Liver (tissue), 9 donors: Measurements from ENCODE around the gene PDCD10. TPM values are rescaled to one million over a fixed set of nuclear protein-coding genes. Genes with fewer than 3 reads are reported as not detected.

ENCODE experiments used
- DNase-seq: peaks from one replicate; pipeline ENCODE4 v3.0.0-alpha.2; 2017; ENCODE audit warnings: low spot score
- H3K27ac ChIP-seq, 2 donors: one replicate each; pipeline ENCODE4 v1.7.0; 2013; ENCODE audit warnings: inconsistent platforms in 2 of 2, low read length in 2 of 2, control low read depth in 1 of 2, low read depth in 1 of 2, mild to moderate bottlenecking in 1 of 2
- H3K27me3 ChIP-seq, 4 donors: one replicate each; pipeline versions ENCODE4 v1.6.1 to v1.7.0; 2013; ENCODE audit warnings: low read length in 3 of 4, inconsistent platforms in 1 of 4, mild to moderate bottlenecking in 1 of 4, moderate library complexity in 1 of 4; ENCODE audit not compliant: control insufficient read depth in 4 of 4, insufficient read depth in 4 of 4
- H3K36me3 ChIP-seq, 4 donors: one replicate each; pipeline versions ENCODE4 v1.6.1 to v1.7.0; 2013; ENCODE audit warnings: low read length in 3 of 4, mild to moderate bottlenecking in 3 of 4, low read depth in 1 of 4, moderate library complexity in 1 of 4; ENCODE audit not compliant: control insufficient read depth in 4 of 4, insufficient read depth in 3 of 4
- H3K4me1 ChIP-seq, 4 donors: one replicate each; pipeline versions ENCODE4 v1.6.1 to v1.7.0; 2013; ENCODE audit warnings: low read length in 3 of 4, mild to moderate bottlenecking in 3 of 4, moderate library complexity in 1 of 4; ENCODE audit not compliant: control insufficient read depth in 4 of 4, insufficient read depth in 4 of 4
- H3K4me3 ChIP-seq, 3 donors: one replicate each; pipeline versions ENCODE4 v1.6.1 to v1.7.0; 2013; ENCODE audit warnings: low read length in 3 of 3, control low read depth in 1 of 3, low read depth in 1 of 3, mild to moderate bottlenecking in 1 of 3
- H3K9ac ChIP-seq, 2 donors: one replicate each; pipeline ENCODE4 v1.7.0; 2013; ENCODE audit warnings: low read length in 2 of 2, mild to moderate bottlenecking in 2 of 2, moderate library complexity in 2 of 2, control low read depth in 1 of 2, low read depth in 1 of 2
- H3K9me3 ChIP-seq, 4 donors: one replicate each; pipeline versions ENCODE4 v1.6.1 to v1.7.0; 2013; ENCODE audit warnings: low read length in 3 of 4; ENCODE audit not compliant: control insufficient read depth in 4 of 4
- FOXA1 ChIP-seq: IDR thresholded peaks from 2 replicates; pipeline ENCODE4 v1.6.1; 2016; ENCODE audit warnings: antibody characterized with exemption
- FOXA2 ChIP-seq: IDR thresholded peaks from 2 replicates; pipeline ENCODE4 v1.6.1; 2016; ENCODE audit warnings: antibody characterized with exemption
- HNF4A ChIP-seq, 2 donors: conservative IDR thresholded peaks; 2 replicates each; pipeline ENCODE4 v1.6.1; 2016; ENCODE audit warnings: antibody characterized with exemption in 2 of 2, mild to moderate bottlenecking in 2 of 2
- JUND ChIP-seq, 2 donors: IDR thresholded peaks; 2 replicates each; pipeline ENCODE4 v1.6.1; 2016; ENCODE audit warnings: antibody characterized with exemption in 2 of 2
- NR2F2 ChIP-seq: IDR thresholded peaks from 2 replicates; pipeline ENCODE4 v1.6.1; 2016; ENCODE audit warnings: antibody characterized with exemption
- RAD21 ChIP-seq, 2 donors: IDR thresholded peaks; 2 replicates each; pipeline ENCODE4 v1.6.1; 2016; ENCODE audit warnings: antibody characterized with exemption in 2 of 2, mild to moderate bottlenecking in 2 of 2
- RXRA ChIP-seq, 2 donors: IDR thresholded peaks; 2 replicates each; pipeline ENCODE4 v1.6.1; 2017 to 2018; ENCODE audit warnings: antibody characterized with exemption in 2 of 2, mild to moderate bottlenecking in 1 of 2
- SP1 ChIP-seq: IDR thresholded peaks from 2 replicates; pipeline ENCODE4 v1.6.1; 2018; ENCODE audit warnings: antibody characterized with exemption, mild to moderate bottlenecking
- TAF1 ChIP-seq: conservative IDR thresholded peaks from 2 replicates; pipeline ENCODE4 v1.6.1; 2016; ENCODE audit warnings: antibody characterized with exemption, mild to moderate bottlenecking
- WGBS: extraction: QIAGEN DNeasy Blood & Tissue Kit; methylation state at CpG from one replicate; pipeline ENCODE4 v1.1.7; 2013; 5-methylcytosine and 5-hydroxymethylcytosine counted together
- polyA plus RNA-seq, 2 donors: library from polyadenylated mRNA; stranded (reverse) in 1 of 2; unstranded in 1 of 2; fragments of 200-250 nt in 1 of 2; fragments of >200 nt in 1 of 2; fragmentation: Nextera tagmentation in 1 of 2; extraction: Ambion mirVana in 1 of 2; gene quantifications; one replicate each; pipeline versions ENCODE4 v1.2.1 to v1.2.3, GENCODE V29; 2013 to 2015
- total RNA-seq, 2 donors: library from RNA; depleted of rRNA; stranded (reverse); fragments of >200 nt; gene quantifications; one replicate each; pipeline ENCODE4 v1.2.3, GENCODE V29; 2014
- TF ChIP-seq, protein P1 (sequence below): IDR thresholded peaks from 2 replicates; pipeline ENCODE4 v1.6.1; 2016; ENCODE audit warnings: antibody characterized with exemption, mild to moderate bottlenecking
- TF ChIP-seq, protein P2 (sequence below): IDR thresholded peaks from 2 replicates; pipeline ENCODE4 v1.6.1; 2016; ENCODE audit warnings: antibody characterized with exemption
- TF ChIP-seq, protein P3 (sequence below): fragments of 150-350 bp; IDR thresholded peaks from 2 replicates; pipeline ENCODE4 v1.5.1; 2017; ENCODE audit warnings: improper control_type of control experiment, low read depth, low read length; ENCODE audit not compliant: missing input control
- TF ChIP-seq, protein P4 (sequence below): IDR thresholded peaks from 2 replicates; pipeline ENCODE4 v1.6.1; 2016; ENCODE audit warnings: antibody characterized with exemption
- TF ChIP-seq, protein P5 (sequence below): IDR thresholded peaks from 2 replicates; pipeline ENCODE4 v1.6.1; 2016; ENCODE audit warnings: antibody characterized with exemption
- donor health status: healthy.
- donor health status: healthy.
- donor health status: healthy.
- donor health status: healthy.
- donor health status: healthy.

The PDCD10 gene
- total and polyA plus RNA-seq, 4 donors = 17.5 to 84.0 (median 22.5) TPM

DNA sequence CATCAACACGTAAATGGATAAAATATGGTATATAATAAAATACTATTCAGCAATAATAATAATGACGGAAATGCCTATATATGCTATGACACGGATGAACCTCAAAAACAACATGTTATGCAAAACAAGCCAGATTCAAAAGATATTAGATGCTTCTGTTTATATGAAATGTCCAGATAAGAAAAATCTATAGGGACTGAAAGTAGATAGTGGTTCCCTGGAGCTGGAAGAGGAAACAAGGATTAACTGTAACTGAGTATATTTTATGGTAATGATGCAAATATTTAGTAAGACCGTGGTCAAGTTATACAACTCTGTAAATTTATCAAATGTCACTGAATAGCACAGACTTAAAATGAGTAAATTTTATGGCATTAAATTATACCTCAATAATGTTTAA is 55.2 kb downstream of the PDCD10 start:
- no peaks in the 10 kb centered on the region for H3K4me1 ChIP-seq
- no peak for DNase-seq
- H3K4me3 ChIP-seq = no peak overlapping the region
- WGBS = 94% methylated on average over 4 of the region's 4 CpGs
- H3K9me3 ChIP-seq = peaks cover 0 to 16% (median 4%) of the 10 kb centered on the region in 4 donors
- H3K27ac ChIP-seq = no peak overlapping the region
- H3K9ac ChIP-seq = no peak overlapping the region
- H3K27me3 ChIP-seq = no peaks in the 10 kb centered on the region
- TF ChIP-seq, protein P1, sequence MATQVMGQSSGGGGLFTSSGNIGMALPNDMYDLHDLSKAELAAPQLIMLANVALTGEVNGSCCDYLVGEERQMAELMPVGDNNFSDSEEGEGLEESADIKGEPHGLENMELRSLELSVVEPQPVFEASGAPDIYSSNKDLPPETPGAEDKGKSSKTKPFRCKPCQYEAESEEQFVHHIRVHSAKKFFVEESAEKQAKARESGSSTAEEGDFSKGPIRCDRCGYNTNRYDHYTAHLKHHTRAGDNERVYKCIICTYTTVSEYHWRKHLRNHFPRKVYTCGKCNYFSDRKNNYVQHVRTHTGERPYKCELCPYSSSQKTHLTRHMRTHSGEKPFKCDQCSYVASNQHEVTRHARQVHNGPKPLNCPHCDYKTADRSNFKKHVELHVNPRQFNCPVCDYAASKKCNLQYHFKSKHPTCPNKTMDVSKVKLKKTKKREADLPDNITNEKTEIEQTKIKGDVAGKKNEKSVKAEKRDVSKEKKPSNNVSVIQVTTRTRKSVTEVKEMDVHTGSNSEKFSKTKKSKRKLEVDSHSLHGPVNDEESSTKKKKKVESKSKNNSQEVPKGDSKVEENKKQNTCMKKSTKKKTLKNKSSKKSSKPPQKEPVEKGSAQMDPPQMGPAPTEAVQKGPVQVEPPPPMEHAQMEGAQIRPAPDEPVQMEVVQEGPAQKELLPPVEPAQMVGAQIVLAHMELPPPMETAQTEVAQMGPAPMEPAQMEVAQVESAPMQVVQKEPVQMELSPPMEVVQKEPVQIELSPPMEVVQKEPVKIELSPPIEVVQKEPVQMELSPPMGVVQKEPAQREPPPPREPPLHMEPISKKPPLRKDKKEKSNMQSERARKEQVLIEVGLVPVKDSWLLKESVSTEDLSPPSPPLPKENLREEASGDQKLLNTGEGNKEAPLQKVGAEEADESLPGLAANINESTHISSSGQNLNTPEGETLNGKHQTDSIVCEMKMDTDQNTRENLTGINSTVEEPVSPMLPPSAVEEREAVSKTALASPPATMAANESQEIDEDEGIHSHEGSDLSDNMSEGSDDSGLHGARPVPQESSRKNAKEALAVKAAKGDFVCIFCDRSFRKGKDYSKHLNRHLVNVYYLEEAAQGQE = no peak
- TF ChIP-seq JUND (IDR thresholded peaks at IDR 0.05) (no peak), RXRA (IDR thresholded peaks at IDR 0.05) (no peak), NR2F2 (no peak), FOXA1 (no peak), HNF4A (conservative IDR thresholded peaks at IDR 0.05) (no peak), RAD21 (IDR thresholded peaks at IDR 0.05) (no peak), TAF1 (no peak), SP1 (no peak), FOXA2 (no peak)
- TF ChIP-seq, protein P2, sequence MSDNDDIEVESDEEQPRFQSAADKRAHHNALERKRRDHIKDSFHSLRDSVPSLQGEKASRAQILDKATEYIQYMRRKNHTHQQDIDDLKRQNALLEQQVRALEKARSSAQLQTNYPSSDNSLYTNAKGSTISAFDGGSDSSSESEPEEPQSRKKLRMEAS = no peak
- TF ChIP-seq, protein P3, sequence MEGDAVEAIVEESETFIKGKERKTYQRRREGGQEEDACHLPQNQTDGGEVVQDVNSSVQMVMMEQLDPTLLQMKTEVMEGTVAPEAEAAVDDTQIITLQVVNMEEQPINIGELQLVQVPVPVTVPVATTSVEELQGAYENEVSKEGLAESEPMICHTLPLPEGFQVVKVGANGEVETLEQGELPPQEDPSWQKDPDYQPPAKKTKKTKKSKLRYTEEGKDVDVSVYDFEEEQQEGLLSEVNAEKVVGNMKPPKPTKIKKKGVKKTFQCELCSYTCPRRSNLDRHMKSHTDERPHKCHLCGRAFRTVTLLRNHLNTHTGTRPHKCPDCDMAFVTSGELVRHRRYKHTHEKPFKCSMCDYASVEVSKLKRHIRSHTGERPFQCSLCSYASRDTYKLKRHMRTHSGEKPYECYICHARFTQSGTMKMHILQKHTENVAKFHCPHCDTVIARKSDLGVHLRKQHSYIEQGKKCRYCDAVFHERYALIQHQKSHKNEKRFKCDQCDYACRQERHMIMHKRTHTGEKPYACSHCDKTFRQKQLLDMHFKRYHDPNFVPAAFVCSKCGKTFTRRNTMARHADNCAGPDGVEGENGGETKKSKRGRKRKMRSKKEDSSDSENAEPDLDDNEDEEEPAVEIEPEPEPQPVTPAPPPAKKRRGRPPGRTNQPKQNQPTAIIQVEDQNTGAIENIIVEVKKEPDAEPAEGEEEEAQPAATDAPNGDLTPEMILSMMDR = no peak
- TF ChIP-seq, protein P4, sequence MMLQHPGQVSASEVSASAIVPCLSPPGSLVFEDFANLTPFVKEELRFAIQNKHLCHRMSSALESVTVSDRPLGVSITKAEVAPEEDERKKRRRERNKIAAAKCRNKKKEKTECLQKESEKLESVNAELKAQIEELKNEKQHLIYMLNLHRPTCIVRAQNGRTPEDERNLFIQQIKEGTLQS = no peak
- TF ChIP-seq, protein P5, sequence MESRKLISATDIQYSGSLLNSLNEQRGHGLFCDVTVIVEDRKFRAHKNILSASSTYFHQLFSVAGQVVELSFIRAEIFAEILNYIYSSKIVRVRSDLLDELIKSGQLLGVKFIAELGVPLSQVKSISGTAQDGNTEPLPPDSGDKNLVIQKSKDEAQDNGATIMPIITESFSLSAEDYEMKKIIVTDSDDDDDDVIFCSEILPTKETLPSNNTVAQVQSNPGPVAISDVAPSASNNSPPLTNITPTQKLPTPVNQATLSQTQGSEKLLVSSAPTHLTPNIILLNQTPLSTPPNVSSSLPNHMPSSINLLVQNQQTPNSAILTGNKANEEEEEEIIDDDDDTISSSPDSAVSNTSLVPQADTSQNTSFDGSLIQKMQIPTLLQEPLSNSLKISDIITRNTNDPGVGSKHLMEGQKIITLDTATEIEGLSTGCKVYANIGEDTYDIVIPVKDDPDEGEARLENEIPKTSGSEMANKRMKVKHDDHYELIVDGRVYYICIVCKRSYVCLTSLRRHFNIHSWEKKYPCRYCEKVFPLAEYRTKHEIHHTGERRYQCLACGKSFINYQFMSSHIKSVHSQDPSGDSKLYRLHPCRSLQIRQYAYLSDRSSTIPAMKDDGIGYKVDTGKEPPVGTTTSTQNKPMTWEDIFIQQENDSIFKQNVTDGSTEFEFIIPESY = no peak
- H3K36me3 ChIP-seq = peaks cover 0 to 14% (median 6%) of the 10 kb centered on the region in 4 donors

DNA sequence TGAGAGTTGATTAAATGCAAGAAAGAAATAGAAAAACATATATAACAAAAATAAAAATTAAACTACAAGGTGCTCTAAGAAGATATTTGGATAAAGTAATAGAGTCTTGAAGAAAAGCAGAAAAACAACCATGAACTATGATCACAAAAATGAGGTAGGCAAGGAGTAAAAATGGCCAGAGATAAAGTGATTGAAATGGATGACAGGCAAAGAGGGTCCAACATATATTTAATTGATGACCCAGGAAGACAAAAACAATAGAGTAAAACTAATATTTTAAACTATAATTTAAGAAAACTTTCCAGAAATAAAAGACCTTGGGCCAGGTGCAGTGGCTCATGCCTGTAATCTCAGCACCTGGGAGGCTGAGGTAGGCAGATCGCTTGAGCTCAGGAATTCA is 58.8 kb downstream of the PDCD10 start:
- no peak overlapping the region for H3K4me3 ChIP-seq
- H3K9ac ChIP-seq = no peak overlapping the region
- no peaks in the 10 kb centered on the region for H3K27me3 ChIP-seq
- H3K4me1 ChIP-seq = no peaks in the 10 kb centered on the region
- peaks cover 0 to 8% (median 7%) of the 10 kb centered on the region in 4 donors for H3K36me3 ChIP-seq
- H3K27ac ChIP-seq = no peak overlapping the region
- peaks cover 0 to 16% (median 4%) of the 10 kb centered on the region in 4 donors for H3K9me3 ChIP-seq
- no peak for DNase-seq
- TF ChIP-seq HNF4A (conservative IDR thresholded peaks at IDR 0.05) = no peak
- WGBS = 97% methylated on average over 1 of the region's 1 CpG
